Globus pallidus (tissue), 1 donor: Measurements from ENCODE around the gene UTP14A.
"Not testable (repeated sequence)": the region's sequence is repeated elsewhere in the genome, so short reads cannot be mapped to it uniquely, and the experiment has no call there.

Experiments used
- DNase-seq: peaks from one replicate; pipeline ENCODE4 v3.0.0-alpha.2; 2015; ENCODE audit warnings: low spot score

UTP14A gene, protein sequence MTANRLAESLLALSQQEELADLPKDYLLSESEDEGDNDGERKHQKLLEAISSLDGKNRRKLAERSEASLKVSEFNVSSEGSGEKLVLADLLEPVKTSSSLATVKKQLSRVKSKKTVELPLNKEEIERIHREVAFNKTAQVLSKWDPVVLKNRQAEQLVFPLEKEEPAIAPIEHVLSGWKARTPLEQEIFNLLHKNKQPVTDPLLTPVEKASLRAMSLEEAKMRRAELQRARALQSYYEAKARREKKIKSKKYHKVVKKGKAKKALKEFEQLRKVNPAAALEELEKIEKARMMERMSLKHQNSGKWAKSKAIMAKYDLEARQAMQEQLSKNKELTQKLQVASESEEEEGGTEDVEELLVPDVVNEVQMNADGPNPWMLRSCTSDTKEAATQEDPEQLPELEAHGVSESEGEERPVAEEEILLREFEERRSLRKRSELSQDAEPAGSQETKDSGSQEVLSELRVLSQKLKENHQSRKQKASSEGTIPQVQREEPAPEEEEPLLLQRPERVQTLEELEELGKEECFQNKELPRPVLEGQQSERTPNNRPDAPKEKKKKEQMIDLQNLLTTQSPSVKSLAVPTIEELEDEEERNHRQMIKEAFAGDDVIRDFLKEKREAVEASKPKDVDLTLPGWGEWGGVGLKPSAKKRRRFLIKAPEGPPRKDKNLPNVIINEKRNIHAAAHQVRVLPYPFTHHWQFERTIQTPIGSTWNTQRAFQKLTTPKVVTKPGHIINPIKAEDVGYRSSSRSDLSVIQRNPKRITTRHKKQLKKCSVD

DNA sequence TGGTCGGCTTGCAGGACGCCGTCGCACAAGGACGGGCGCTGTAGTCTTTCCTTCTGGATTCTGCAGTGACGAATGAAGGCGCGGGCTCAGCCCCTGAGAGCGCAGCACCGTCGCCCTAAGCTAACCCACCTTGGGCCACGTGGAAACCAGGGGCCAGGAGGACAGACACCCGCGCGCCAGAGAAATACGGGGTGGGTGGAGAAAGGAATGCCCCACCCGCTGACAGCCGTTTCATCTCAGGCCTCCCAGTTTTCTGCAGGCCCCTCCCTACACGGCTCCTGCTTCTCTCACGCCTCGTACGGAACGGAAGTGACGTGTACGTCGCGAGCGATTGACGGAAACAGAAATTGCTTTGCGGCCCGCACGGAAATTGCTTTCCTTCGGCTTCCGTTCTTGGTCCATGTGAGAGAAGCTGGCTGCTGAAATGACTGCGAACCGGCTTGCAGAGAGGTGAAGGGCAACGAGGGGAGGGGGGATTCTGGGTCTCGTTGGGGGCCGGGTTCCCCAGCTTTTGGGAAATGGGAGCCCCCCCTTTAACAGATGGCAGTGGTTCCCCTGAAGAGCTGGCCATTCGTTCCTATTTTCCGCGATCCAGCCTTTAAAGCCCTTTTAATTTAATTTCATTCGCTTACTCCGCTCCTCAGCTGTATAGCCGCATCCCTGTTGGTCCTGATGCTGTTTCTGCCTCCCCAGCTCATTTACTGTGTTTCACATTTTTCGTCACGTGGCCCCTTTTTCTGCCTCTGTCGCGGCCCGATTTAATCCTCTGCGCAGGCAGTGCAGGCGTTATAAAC, at the start of gene UTP14A:
UTP14A (plus strand) TSS at position 378 of the 794 bp plus-strand sequence; CDS start at position 425, 47 bp downstream.
- DNase-seq = peak; percentile 86

DNA sequence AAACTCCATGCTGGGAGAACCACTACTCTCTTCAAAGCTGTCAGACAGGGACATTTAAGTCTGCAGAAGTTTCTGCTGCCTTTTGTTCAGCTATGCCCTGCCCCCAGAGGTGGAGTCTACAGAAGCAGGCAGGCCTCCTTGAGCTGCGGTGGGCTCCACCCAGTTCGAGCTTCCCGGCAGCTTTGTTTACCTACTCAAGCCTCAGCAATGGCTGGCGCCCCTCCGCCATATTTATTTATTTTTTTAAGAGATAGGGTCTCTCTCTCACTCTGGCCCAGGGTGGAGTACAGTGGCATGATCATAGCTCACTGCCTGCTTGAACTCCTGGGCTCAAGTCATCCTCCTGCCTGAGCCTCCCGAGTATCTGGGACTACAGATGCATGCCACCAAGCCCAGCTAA, 46.8 kb upstream of the UTP14A start:
- not testable (repeated sequence) for DNase-seq

DNA sequence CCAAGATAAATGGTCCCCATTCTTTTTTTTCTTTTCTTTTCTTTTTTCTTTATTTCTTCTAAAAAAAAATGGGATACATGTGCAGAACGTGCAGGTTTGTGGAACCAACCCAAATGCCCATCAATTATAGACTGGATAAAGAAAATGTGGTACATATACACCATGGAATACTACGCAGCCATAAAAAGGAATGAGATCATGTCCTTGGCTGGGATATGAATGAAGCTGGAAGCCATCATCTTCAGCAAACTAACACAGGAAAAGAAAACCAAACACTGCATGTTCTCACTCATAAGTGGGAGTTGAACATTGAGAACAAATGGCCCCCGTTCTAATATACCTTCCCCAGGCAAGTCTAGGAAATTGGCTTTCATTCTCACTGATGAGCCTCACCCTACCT, 39.6 kb upstream of the UTP14A start:
- not testable (repeated sequence) for DNase-seq

DNA sequence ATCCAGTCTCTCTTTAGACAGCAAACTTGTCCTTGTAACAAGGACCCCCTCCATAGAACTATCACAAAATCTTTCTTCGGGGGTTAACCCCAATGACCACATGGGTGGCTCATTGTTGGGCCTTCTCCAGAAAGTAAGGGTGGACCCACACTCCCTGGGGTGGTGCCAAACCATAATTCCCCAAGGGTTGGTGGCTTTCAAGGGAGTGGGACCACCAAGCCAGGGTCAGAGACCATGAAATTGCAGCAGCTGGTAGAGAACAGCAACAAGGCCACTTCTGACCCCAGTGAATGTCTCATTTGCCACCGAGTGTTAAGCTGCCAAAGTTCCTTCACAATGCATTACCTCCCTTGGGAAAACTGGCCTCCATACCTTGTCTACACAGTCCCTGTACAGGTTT, 33.4 kb upstream of the UTP14A start:
- DNase-seq = no peak

DNA sequence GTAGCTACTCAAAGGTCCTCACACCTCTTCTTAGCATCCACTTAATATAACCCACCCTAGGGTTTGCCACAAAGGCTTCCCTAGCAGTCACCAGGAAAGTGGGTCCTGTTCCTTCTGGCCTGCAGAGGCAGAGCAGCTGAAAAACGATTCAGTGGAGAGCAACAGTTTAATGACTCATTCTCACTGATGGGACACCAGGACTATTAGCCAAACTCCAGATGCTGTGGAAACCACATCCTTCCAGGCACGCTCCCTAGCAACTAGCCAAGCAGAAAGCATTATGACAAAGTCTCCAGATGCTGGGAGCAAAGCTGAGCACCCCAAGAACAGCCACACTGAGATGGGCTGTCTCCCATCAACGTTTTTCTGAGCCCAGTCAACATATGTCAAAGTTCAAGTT, 30.3 kb upstream of the UTP14A start:
- no peak for DNase-seq

DNA sequence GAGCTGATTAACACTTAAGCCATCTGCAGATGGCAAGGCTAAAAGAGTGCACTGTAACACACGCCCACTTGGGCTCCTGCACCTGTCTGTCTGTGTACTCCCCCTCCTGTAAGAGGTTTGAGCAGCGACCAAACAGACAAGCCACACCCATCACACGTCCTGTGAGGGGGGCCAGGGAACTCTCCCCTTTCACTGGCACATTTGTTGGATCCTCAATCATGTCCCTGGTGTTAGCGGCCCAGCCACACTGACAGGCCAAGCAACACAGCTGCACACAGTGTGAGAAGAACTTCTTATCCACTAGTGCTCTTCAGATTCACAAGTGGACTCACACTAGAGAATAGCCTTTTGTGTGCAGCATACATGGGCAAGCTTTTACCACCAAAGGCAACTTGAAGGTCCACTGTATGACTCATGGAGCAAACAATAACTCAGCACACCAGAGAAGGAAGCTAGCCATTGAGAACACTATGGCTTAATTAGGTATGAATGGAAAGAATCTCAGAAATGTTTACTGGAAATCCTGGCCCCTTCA, 29.1 kb upstream of the UTP14A start:
- DNase-seq = no peak

DNA sequence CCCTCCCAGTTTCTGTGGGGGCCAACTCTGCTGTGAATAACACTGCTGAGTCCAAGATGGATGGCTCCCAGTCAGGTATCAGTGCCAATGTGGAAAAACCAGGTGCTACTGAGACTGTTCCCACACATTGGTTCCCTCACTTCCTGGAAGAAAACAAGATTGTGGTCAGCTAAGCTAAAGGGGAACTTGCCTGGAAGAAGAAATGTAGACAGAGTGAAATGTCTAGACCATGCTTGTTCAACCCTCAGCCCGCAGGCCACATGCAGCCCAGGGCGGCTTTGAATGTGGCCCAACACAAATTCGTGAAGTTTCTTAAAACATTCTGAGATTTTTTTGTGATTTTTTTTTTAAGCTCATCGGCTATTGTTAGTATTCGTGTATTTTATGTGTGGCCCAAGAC, 28.6 kb upstream of the UTP14A start:
- no peak for DNase-seq

DNA sequence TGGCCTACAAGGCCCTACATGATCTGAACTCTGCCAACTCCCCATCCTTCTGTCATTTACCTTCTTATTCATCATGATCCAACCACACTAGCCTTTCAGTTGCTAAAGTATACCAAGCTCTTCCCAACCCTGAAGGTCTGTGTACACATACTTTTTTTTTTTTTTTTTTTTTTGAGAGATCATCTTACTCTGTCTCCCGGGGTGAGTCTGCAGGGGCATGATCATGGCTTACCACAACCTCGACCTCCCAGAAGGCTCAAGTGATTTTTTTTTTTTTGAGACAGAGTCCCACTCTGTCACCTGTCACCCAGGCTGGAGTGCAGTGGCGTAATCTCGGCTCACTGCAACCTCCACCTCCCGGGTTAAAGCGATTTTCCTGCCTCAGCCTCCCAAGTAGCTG, 5.9 kb upstream of the UTP14A start:
- no peak for DNase-seq

DNA sequence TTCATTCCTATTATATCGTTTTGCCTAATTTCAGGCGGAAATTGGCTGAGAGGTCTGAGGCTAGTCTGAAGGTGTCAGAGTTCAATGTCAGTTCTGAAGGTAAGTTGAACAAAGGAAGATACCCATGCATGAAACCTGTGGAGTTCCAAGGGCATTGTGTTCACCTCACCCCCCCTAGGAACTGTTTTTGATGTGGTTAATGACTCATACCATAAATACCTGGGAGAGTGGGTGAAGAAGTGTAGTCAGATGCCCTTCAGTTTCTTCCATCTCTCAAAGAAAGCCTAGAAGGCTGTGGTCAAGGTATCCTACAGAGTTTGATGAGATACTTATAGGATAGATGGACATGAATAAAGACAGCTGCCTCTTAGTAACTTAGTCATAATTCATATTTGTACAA, 2.7 kb downstream of the UTP14A start:
- DNase-seq = no peak

DNA sequence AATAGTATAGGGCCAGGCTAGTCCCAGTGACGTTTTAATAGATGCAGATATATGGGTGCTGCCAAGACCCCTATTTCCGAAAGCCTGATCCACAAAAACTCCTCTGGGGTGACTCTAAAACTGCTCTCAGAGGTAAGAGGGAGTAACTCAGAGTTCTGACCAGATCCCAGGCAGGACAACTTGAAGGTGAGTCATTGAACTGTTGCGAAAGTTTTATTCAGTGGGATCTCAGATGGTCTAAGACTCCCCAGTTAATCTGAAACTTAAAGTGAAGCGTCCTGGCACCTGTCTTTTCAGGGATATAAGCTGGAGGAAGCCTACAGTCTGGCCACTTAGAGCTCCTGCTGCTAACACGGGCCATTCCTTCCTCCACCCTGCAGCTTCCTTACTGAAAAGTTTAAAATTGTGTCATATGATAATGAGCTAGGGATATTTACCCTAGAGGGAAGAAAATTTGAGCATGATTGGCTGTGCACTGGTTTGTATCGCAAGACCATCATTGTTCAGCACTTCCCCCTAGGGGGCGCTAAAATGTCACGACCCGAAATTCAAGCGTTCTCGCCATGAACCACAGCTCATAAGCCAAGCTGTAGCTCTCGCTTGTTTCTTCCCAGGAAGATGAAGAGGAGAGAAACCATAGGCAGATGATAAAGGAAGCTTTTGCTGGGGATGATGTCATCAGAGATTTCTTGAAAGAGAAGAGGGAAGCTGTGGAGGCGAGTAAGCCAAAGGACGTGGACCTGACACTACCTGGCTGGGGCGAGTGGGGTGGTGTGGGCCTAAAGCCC, 19.5 kb downstream of the UTP14A start:
- peak; percentile 79 for DNase-seq

DNA sequence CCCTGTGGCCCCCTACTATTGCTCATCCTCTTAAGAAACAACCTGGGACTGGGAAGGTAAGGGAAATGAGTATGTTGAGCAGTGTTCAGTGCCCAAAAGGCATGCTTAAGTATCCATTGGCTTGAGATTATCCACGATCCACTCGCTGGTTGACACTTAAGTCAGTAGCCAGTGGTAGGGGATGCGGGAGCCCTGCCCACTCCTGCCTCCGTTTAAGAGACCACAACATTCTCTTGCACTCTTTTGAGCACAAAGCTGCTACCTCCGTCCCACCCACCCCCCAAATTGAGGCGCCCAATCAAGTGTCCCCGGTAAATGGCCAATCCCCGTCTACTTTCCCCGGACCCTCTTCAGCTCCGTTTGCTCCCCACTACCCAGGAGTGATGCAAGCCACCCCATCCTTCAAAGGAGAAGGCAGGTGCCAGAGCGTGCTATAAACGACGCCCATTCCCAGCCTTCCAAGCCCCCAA, 25.0 kb downstream of the UTP14A start:
- no peak for DNase-seq

DNA sequence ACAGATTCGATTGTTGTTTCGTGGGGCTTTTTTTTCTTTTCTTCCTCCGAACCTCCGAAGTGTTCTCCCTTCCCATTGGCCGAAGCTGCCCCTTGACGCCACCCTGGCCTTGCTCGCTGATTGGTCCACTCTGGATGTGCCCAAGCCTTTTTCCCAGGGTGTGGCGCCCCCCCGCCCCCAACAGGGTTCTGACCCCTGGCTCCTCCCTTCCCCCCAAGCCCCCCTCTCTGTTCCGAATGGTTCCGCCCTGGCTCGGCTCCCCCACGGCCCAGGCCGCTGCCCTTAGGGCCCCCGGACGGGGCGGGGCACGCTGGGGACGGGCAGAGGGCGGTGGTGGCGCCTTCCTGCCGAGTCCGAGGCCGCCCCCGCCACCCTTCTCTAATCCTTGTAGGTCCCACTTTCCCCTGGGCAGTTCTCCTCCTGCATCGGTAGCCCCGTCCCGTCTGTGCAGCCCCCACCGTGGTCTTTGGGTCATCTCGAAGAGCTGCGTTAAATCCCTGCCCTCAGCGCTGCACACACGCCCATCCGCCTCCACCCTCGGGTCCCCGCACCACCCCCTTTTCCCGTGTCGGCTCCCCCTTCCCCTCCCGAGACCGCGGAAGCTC, 25.5 kb downstream of the UTP14A start:
- DNase-seq = peak; percentile 94

DNA sequence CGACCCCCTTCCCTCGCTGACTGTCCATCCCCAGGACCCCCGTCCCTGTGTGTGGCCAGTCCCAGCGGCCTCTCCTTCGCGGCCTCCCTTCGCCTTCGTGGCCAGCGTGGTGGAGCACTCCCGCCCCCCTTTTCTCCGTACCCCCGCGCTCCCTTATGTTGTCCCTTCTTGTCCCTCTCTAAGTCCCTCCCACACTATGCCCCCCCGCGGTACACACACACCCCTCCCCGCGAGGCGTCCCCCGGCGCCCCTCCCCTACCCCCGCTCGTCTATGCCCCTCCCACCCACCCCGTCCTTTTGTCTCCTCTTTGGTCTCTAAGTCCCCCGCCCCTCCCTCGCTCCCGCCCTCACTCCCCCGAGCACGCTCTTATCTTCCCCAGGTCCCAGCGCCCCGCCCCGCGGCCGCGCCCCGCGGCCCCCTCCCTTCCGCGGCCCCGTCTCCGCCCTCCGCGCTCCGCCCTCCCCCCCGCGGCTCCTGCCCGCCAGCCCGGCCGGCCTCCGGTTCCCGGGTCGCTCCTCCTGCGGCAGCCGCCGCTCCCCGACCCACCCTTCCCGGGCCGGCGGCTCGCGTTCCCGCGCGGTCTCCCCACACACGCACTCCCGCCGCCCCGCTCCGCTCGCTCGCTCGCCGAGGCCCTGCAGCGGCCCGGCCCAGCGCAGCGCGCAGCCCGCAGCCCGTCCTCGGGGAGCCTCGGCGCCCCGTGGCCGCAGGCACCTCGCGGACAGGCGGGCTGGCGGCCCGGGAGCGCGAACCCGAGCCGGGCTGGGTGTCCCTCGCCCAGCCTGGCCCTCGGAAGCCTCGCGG, 26.3 kb downstream of the UTP14A start:
- peak; percentile 90 for DNase-seq

DNA sequence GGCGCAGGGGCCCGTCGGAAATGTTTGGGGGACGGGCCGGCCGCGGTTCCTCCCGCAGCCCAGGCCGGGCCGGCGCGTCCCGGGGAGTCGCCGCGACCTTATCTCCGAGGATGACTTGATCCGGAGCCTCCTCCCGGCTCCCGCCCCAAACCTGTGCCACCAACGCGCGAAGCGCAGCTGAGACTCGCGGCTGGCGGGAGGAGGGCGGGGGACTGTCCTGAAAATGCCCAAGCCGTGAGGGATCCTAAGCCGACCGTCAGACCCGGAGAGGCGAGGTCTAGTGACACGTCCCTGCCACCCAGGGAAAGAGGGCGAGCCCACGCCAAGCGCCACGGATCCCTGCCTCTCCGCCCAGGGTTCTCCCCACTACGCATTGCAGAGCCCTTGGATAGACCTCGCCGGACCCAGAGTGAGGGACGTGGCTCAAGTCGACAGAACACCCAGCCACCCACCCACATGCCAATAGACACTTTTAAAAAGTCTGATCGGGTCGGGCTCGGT, 26.9 kb downstream of the UTP14A start:
- no peak for DNase-seq

DNA sequence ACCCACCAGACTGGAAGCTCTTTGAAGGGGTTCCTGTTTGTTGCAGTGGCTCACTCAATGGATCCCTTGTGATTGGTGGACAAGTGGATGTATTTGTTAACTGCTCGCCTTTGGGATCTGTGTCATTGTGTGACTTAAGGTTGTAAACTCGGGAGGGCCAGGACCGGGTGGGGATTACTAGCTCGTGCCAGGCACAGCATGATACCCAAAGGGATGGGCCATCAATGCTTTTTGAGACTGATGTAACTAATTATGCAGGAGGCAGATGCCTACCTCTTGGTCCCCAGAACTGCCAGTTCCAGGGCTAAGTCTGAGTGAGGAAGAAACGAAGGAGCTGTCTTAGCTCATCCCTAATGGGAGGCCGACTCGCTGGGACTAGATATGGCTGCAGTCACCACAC, 27.7 kb downstream of the UTP14A start:
- peak; percentile 63 for DNase-seq

DNA sequence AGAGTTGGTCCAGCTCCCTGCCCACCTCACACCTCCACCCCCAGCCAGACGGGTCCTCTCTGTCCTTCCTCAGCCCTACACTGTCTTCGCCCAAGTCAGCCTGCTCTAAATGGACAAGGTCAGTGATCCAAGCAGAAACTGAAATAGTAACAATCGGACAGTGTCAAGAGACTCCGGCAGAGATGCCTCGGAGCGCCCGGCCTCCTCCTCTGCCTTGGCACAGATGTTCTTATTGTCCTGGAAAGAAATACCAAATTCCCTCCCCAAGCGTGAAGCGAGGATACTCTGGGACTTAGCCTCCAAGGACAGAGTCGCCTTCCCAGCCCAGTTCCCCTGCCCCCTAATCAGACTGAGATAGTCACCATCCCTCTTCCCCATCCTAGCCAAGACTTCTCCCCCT, 28.5 kb downstream of the UTP14A start:
- peak; percentile 62 for DNase-seq

DNA sequence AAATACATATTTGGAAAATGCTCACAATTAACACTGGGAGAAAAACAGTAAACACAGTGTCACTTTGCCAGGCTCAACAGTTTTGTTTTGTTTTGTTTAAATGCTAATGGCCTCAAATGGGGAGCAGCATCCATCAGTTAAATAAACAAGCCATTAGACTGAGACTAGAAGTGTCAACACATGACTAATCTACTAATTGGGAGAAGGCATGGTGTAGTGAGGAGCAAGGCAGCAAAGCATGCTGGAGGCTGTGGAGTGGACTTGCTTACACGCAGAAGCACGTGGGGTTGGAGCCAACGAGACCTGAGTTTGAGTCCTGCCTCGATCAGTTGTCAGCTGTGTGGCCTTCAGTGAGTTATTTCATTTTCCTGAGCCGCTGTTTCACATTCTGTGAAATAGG, 29.0 kb downstream of the UTP14A start:
- no peak for DNase-seq

DNA sequence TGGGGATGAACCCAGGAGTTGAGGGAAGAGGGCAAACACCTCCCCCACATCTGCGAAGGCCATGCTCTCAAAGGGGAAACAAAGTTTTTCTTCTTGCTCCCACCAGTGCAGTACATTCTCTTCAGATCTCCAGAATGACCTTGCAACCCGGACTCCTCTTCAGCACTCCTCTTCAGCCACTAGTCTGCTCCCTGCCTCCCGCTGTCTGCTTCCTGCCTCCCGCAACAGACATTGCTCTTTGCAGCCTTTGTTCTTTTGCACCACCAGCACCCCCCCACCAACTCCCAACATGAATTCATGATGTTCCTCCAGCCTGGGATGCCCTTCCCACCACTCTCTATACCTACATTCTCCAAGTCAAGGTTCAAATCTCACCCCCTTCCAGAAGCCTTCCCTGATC, 32.1 kb downstream of the UTP14A start:
- no peak for DNase-seq

DNA sequence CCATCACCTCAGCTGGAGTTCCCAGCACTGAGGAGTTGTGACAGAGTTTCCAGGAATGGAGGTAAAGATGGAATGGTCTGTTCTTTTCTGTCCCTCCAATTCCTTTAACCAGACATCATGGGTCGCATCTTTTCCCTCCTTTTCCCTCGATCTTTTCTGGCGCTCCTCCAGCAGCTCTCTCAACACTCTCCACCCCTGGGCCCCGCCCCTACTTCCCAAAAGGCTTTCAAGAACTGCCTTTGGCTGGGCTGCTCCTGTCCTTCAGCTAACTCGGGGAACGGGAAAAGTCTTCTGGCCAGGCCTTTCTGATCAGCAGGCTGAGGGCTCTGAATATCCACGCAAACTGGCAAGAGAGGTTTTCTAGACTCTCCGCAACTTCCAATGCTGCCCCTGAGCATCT, 34.0 kb downstream of the UTP14A start:
- no peak for DNase-seq

DNA sequence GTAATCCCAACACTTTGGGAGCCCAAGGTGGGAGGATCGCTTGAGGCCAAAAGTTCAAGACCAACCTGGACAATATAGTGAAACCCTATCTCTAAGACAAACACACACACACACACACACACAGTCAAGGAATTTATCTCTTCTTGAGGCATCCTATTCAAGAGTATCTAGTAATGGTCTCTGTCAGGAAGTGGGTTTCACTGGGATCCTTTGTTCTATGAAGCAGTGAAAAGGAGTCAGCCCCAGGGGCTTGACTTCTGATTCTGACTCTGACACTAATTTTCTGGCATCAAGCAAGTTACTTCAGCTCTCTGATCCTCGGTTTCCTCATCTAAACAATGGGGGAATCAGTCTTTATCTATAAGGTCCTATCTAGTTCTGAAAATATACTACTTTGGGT, 34.8 kb downstream of the UTP14A start:
- DNase-seq = no peak
